Epithelial cell of prostate (primary cell): Measurements from ENCODE around the gene GAS2L3.

ENCODE experiments used
- DNase-seq: peaks from one replicate; pipeline ENCODE4 v3.0.0-alpha.2; 2011; ENCODE audit warnings: low read depth, low spot score
- H3K27ac ChIP-seq: fragments of 450-650 bp; 2 replicates; pipeline ENCODE4 v1.5.1; 2017; ENCODE audit warnings: mild to moderate bottlenecking

The GAS2L3 gene

DNA sequence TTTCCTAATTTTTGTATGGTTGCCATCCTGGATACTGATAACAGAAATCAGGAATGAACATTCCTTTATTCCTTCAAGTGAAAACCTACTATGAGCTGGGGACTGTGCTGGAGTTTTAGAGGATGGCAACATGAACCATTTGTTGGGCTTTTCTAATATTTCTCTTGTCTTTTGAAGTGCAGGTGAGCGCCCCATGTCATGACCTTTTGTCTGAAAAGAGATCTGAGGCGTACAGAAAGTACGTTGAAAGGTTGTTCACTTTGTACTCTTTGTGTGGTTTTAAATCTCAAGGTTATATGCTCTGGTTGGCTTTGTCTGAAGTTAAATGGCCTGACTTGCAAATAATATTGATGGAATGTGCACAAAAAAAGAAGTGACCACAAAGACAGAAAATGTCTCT lies 79.0 kb downstream of the GAS2L3 start:
- H3K27ac ChIP-seq: no peak overlapping the region
- DNase-seq: no peak

- no peak overlapping the region for H3K27ac ChIP-seq
- DNase-seq: no peak
These were observed 82.7 kb downstream of the GAS2L3 start for GRCh38 chr12:100656141-100656540.

- DNase-seq: no peak
- H3K27ac ChIP-seq: no peak overlapping the region
These were observed 83.4 kb downstream of the GAS2L3 start for GRCh38 chr12:100656856-100657255.

DNA sequence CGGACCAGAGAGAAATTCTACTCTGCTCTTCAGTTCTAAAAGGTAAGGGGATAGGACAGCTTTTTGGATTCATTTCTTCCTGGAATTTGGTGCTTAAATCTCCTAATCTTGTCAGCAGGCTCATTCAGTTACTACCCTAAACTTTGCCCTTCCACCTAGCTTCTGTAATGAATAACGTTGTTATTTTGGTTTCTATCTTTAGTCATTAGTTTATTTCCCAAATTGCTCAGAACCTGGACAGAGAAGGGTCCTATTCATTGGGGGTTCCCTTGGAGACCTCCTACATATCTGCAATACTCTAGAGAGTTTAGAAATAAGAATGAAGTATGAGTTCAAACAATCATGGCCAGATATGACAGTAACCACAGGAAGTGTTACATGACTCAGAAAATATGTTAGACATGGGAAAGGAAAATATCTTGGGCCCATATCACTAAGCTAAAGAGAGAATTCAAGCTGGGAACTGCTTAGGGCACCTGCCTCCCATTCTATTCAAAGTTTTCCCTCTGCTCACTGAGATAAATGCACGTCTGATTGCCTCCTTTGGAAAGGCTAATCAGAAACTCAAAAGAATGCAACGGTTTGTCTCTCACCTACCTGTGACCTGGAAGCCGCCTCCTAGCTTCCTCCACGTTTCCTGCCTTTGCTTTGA lies 87.9 kb downstream of the GAS2L3 start:
- H3K27ac ChIP-seq: no peak overlapping the region
- no peak for DNase-seq

DNA sequence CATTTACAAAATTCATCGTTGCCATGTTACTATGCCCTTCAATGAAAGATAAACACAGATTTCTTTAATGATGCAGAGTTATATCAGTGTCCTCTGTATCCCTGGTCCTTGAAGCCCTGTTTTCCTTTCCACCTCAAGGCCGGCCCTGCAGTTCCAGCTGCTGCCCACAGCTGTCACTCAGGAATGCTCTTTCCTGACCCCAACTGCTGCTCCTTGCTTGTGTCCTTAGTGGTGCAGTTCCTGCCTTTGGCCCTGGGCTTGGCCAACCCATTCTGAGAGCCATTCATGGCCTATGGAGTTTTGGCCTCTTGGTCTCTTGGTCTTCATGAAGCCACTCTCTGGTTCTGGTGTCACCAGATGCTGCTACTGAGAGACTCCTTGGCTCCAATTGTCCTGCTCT lies 93.1 kb downstream of the GAS2L3 start:
- H3K27ac ChIP-seq: no peak overlapping the region
- no peak for DNase-seq

- no peak overlapping the region for H3K27ac ChIP-seq
- no peak for DNase-seq
These were observed 95.6 kb downstream of the GAS2L3 start for GRCh38 chr12:100668945-100669536.

GRCh38 chr12:100669922-100670321 lies 96.4 kb downstream of the GAS2L3 start:
- no peak for DNase-seq

GRCh38 chr12:100671396-100672074 lies 98.1 kb downstream of the GAS2L3 start:
- no peak overlapping the region for H3K27ac ChIP-seq
- DNase-seq: no peak

More at GRCh38 chr12:100669922-100670321, 96.4 kb downstream of the GAS2L3 start:
- H3K27ac ChIP-seq: no peak overlapping the region

DNA sequence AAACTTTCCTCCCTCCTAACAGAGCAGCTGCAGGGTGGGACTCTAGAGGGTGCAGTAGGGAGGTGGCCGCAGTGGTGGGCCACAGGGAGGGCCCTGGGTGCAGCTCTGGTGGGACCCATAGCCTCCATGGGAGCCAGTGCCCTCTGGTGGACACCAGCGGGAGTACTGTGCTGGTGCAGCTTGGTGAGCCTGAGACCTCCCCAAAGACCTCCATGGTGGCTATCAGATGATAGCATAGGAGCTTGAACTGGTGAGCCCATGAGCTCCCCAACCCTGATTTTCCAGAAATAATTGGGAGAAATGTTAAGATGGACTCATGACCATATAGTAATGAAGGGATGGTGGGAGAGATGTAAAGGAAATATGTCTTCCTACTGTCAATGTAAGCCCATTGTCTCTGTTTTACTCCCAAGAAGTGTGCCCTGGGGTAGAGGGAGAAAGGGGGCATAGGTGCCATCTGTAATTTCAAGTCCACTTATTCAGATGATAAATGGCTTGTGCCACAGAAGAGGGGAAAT lies 98.7 kb downstream of the GAS2L3 start:
- DNase-seq: no peak
- no peak overlapping the region for H3K27ac ChIP-seq

- H3K27ac ChIP-seq: no peak overlapping the region
- DNase-seq: no peak
These were observed 100.8 kb downstream of the GAS2L3 start for GRCh38 chr12:100674036-100674888.
